Daoy (cell line): ENCODE measurements around the gene AURKA. TPM values are rescaled to one million over a fixed set of nuclear protein-coding genes. Genes with fewer than 3 reads are reported as not detected.

Experiments used
- DNase-seq: peaks from one replicate; pipeline ENCODE4 v3.0.0-alpha.2; 2015; ENCODE audit warnings: low read depth
- total RNA-seq: library from RNA; depleted of rRNA; stranded (reverse); fragments of >200 nt; shearing (Covaris generic); gene quantifications from 2 replicates; pipeline ENCODE4 v1.2.3, GENCODE V29; 2014; rRNA removed

AURKA gene
- total RNA-seq, result 115 and 137 TPM in 2 replicates

DNA sequence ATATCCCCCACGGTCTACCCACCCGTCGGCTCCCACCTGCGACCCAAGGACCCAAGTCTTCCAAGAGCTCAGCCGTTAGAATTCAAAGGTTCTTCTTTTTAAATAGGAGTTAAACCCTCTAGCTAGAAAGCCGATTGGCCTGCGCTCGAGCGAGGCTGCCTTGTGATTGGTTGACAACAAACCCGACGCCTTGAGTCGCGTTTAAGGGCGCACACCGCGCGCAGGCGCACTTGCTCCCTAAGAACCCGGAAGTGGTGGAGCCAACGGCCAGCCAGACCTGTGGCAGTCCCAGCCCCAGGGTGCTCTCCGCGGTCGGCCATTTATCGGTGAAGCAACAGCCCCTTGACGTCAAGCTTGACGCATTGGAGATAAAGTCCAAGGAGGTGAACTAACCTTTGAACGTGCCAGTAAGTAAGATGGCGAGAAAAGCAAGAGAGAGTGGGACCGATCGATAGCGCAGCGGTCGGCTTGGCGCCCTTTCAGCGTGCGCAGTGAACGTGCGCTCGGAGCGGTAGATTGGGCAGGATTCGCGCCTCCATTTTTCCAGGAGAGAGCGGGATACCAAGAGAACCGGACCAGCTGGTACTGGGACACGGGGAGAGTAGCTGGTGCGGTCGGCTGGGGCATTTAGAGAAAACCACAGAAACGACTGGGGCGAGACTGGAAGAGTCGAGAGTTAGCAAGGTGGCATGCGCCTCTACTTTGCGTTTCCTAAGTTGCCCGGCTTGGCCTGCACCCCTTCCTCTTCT is at the start of gene AURKA, which contains the start of gene CSTF1:
AURKA (minus strand) TSS at position 84 of the 749 bp plus-strand sequence. CDS start 4,018 bp downstream, outside the sequence.
CSTF1 (plus strand) TSS at position 514 of the 749 bp plus-strand sequence. CDS start 2,908 bp downstream, outside the sequence.
- DNase-seq, result peak; percentile 99

DNA sequence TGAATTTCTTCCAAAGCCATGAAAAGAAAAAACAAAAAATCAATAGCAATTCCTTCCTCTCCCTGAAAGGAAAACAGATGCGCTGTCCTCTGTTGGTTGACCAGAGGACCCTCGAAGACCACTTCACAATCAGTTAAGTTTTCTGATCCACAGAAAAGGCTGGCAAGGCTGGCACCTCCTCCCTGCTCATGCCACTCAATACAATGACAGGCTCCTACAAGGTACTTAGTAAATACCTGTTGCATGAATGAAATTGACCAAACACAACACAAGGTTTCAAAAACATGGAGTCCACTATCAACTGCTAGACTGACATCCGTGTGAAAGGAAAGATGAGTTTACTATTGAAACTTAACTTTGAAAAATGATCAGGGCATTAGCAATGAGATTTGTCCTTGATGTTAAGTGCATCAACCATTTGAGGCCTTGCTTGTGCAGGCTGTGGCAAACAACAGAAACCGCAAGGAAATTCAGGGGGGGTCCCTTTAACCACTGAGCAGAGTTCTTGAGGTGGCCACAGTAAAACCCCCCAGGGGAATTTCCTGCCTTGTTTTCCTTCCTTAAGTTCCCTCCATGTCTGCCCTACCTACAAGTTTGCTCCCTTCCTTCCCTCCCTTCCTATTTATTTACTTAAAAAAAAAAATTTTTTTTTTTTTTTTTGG is 48.5 kb upstream of the AURKA start:
- peak; percentile 33 for DNase-seq

- peak; percentile 87 for DNase-seq
Observed at GRCh38 chr20:56439771-56440291, 47.8 kb upstream of the AURKA start.

- no peak for DNase-seq
Observed at GRCh38 chr20:56438284-56438683, 46.3 kb upstream of the AURKA start.

- no peak for DNase-seq
Observed at GRCh38 chr20:56437196-56437960, 45.4 kb upstream of the AURKA start.

DNA sequence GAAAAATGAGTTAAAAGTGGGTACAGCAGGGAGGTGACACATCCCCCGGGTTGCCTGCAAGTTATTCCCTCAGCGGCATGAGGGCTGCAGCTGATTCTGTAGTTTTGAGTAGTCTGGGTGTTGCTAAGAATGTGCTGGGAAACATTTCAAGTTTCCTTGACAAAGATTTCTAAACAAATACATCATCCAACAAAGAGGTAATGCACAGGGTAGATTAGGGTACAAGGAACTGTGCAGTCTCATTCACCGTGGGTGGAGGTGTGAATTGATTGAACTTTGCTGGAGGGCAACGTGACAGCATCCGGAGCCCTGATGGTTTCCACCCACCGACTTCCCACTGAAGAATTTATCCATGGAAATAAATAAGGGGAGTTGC is 41.9 kb upstream of the AURKA start:
- DNase-seq, result peak; percentile 23

DNA sequence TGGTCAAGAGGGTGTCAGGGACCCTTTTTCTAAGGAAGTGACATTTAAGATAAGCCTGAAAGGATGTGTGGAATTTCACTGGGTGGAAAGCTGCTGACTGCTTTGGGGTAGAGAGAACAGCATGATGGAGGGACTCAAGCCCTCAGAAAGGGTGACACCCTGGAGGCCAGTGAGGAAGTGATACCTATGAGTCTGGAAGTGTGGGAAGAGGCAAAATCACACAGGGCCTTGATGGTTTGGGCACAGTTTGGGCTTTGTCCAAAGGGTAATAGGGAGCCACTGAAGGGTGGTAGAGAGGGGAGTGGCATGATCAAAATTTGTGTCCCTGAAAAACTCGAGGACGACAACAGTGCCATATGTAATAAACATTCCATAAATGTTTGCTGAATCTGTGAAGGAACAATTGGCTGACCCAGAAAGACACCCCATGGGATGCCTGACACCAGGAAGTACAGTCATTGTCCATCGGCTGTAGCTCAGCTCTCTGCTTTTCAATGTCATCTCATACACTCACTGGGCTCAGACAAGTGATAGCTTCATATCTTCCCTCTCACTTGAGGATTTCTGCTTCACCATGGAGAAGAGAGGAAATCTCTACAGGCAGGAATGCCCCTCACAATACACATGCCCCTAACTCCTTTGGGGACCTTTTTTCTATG is 41.3 kb upstream of the AURKA start:
- DNase-seq, result no peak

GRCh38 chr20:56431471-56431870 is 39.5 kb upstream of the AURKA start:
- DNase-seq, result no peak

- no peak for DNase-seq
Observed at GRCh38 chr20:56430957-56431356, 38.9 kb upstream of the AURKA start.

GRCh38 chr20:56430461-56430860 is 38.4 kb upstream of the AURKA start:
- no peak for DNase-seq

DNA sequence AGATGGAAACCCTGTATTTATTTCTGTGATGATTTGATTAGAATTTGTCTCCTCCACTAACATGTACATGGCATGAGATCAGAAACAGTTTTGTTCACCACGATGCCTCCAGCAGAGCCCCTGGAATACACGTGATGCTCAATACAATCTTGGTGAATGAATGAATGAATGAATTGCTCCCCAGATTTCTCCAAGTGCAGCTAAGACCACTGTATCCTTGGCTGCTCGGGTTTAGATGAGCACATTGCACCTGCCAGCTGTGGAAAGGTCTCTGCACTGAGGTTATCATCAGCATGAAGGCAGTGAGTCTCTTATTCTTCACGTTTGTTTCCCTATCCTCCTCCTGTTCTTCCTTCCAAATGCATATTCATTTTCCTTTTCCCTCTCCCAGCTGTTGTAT is 37.9 kb upstream of the AURKA start:
- no peak for DNase-seq

DNA sequence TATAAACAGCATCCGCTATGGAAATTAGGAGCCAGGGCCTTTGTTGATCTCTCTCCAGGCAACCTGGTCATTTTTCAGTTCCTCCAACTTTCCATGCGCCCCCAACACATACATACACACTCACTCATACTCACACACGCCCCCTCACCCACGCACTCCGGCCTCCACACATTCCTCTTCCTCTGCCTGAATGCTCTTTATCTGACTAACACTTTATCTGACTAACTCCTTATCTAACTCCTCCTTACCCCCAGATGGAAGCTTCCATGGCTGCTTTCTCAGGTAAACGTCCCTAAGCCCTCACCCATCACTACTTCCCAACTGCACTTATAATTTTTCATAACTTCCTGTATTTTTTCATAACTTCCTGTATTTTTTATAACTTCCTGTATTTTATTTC is 37.5 kb upstream of the AURKA start:
- DNase-seq, result peak; percentile 67

DNA sequence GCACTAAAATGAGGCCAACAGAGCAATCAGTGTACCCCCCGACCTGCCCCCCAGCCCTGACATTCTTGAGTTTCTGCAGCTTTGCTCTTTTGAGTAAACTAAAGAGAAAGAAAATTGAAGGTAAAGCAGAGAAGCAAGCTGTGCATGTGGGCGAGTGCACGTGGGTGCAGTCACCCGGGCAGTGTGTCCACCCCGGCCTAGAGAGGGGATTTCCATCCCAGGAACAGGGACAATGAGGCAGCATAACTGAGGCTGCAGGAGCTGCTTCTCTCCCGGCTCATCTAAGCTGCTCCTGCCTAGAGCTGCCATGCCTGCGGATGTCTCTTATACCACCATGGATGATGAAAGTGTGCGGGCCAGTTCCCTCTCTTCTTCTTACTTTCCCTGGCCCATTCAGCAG is 36.9 kb upstream of the AURKA start:
- no peak for DNase-seq

DNA sequence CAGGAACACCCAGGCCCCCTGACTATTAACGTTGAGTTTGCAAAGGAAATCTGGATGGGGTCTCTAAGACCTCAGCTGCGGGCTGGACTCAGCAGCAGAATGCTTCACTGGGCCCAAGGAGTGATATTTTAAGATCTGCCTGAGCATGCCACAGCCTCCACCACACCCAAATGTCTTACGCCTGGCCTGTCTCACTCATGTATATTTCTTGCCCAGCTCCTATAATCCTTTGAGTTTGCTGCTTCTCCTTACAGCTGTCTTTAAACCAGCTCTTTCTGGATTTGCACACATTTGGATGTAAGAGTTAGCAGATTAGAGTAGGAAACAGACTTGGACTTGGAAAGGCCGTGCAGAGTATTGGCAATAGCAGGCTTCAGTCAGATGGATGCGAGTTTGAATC is 36.4 kb upstream of the AURKA start:
- DNase-seq, result no peak

GRCh38 chr20:56427797-56428196 is 35.8 kb upstream of the AURKA start:
- no peak for DNase-seq

GRCh38 chr20:56426926-56427325 is 34.9 kb upstream of the AURKA start:
- no peak for DNase-seq

DNA sequence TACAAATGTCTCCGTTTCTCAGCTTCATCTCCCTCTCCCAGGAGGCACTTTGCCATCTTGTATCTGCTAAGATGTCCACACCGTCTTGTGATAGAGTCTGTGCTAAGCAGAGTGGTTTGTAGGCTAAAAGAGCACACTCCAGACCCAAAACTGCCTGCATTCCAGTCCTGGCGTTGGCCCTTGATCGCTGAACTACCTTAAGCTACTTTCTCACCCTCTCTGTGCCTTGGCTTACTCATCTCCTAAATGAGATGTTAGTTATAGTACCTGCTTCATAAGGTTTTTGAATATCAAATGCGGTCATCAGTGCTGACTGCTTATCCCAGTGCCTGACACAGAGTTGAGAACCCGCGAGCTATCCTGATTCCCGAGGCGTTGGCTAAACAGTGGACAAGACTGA is 34.0 kb upstream of the AURKA start:
- no peak for DNase-seq

DNA sequence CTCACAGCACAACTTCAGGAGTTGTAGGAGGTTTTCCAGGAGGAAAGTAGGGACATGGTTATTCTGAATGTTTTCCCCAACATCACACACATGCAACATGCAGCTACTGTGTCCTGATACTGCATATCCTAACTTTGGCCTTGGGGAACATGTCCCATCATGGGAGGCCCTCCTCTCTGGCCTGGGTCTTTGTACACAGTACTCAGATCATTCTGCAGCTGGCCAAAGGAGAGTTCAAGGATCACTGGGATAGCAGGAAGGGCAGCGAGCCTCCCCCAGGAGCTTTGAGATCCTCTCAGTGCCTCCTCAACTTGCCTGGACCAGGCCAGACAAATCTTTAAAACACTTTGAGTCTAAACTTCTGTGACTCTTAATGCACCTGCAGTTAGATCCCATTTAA is 32.9 kb upstream of the AURKA start:
- DNase-seq, result no peak

- DNase-seq, result no peak
Observed at GRCh38 chr20:56423886-56424285, 31.9 kb upstream of the AURKA start.

DNA sequence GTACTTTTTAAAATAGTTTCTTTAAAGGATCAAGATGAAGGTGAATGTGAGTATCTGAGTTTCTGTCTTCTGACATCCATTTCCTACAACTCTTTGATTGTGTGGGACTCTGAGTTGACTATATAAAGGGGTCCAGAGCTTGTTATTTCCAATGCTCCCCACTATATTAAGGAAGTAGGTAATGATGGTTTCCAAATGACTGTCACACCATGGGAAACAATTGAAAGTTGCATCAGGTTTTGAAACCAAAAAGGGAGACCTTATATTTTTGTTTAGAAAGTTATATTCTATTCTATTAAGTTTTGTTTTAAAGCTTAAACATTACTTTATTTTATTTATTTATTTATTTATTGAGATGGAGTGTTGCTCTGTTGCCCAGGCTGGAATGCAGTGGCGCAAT is 31.2 kb upstream of the AURKA start:
- no peak for DNase-seq

- DNase-seq, result peak; percentile 47
Observed at GRCh38 chr20:56422824-56423189, 30.8 kb upstream of the AURKA start.
